Measurements from ENCODE around the gene IP6K1.

GRCh38 chr3:49700453-49701128 lies 85.8 kb downstream of the IP6K1 start:
- TF ChIP-seq CTCF (IDR thresholded peaks at IDR 0.05) (no peak), POLR2AphosphoS5 (IDR thresholded peaks at IDR 0.05) (no peak)
